Measurements from ENCODE around the gene TRIM41. TPM values are rescaled to one million over a fixed set of nuclear protein-coding genes. Genes with fewer than 3 reads are reported as not detected.
A peak's percentile ranks its signal among the peaks of the same experiment; 100 is the strongest.

Gene TRIM41
- polyA plus RNA-seq, 1 donor (not counting 4 experiments of a cell fraction or from before 2014, with no cell fraction given): 13.4 TPM

DNA sequence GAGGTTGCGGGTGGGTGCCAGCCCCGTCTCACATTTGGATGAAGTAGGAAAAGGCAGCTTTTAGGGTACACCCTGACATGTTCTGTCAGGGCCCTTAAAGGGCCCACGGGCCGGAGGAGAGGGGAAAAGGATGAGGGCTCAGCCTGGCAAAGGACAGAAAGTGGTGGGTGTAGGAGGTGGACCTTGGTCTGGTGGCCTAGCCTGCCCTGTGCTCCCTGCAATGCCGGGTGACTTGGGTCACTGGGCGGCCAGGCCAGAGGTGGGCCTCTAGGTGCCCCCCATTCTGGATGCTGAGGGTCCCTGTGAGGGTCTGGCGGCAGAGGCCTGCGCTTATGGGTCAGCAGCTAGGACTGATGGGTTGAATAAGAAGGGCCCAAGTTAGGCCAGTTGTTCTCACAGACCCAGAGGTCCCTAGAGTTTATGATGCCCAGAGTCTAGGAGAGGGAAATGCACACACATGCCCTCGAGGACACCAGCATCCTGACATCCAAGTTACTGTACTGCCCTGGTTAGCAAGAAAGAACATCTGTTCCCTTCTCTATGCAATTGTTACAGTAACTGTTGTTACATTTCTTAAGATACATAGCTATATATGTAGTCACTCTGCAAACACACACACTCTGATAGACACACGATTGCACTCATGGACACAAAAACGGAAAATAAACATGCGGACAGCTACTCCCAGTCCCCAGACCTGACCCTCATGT is 30.6 kb upstream of the TRIM41 start:
- no peak for DNase-seq (ENCODE audit: low read depth, low spot score)
- TF ChIP-seq EZH2 (IDR thresholded peaks at IDR 0.05; ENCODE audit: low read length) (no peak), CTCF (optimal IDR thresholded peaks at IDR 0.05 in 1 of 3, IDR thresholded peaks at IDR 0.05 in 1 of 3, conservative IDR thresholded peaks at IDR 0.05 in 1 of 3; ENCODE audit: extremely low read depth in 1 of 3, insufficient read depth in 2 of 3, low read length in 3 of 3) (no peak)
- no peaks in the 10 kb centered on the region for H3K9me3 ChIP-seq (ENCODE audit: control insufficient read depth, low read depth, low read length)
- no peaks in the 10 kb centered on the region for H3K27me3 ChIP-seq (ENCODE audit: control insufficient read depth, extremely low read depth, insufficient read depth, low read length)
- H4K20me1 ChIP-seq (ENCODE audit: control insufficient read depth, extremely low read depth, insufficient read depth, low read length): peaks cover 2% of the 10 kb centered on the region
- peak overlapping the region; percentile 73 for H3K9ac ChIP-seq (ENCODE audit: control insufficient read depth, extremely low read depth, insufficient read depth, low read length)
- no peaks in the 10 kb centered on the region for H3K9me1 ChIP-seq (ENCODE audit: control insufficient read depth, extremely low read depth, insufficient read depth, low read length)
- peaks cover 10% of the 10 kb centered on the region for H3K4me1 ChIP-seq (ENCODE audit: control insufficient read depth, extremely low read depth, insufficient read depth, low read length)
- no peak for FAIRE-seq
- peaks cover 7 to 12% of the 10 kb centered on the region in 2 experiments for H3K36me3 ChIP-seq (ENCODE audit: control insufficient read depth in 2 of 2, extremely low read depth in 1 of 2, insufficient read depth in 2 of 2, low read length in 2 of 2)
- H3K79me2 ChIP-seq (ENCODE audit: control insufficient read depth, insufficient read depth, low read length): peaks cover 2% of the 10 kb centered on the region
- peak overlapping the region; percentile 90 for H3K4me2 ChIP-seq (ENCODE audit: control insufficient read depth, extremely low read depth, insufficient read depth, low read depth, low read length)
- peak overlapping the region; percentile 89 for H2AFZ ChIP-seq (ENCODE audit: control insufficient read depth, low read length)
- peak overlapping the region; percentile 42 for H3K27ac ChIP-seq (ENCODE audit: control insufficient read depth, insufficient read depth, low read length)
- dilution Hi-C loops (cut with MboI; ENCODE audit: extremely low pct_ligation_motif_present, low sequenced_read_pairs): no loop called here
- peak overlapping the region; percentile 61 to 85 (median 69) for H3K4me3 ChIP-seq (ENCODE audit: control insufficient read depth in 2 of 3, extremely low read depth in 1 of 3, insufficient read depth in 2 of 3, low read depth in 1 of 3, low read length in 3 of 3)

- FAIRE-seq: no peak
Measured at GRCh38 chr5:181193656-181194055, 29.4 kb upstream of the TRIM41 start.

More at GRCh38 chr5:181193656-181194055, 29.4 kb upstream of the TRIM41 start:
- H2AFZ ChIP-seq (ENCODE audit: control insufficient read depth, low read length): no peak overlapping the region
- dilution Hi-C loops (cut with MboI; ENCODE audit: extremely low pct_ligation_motif_present, low sequenced_read_pairs): no loop called here
- H3K9me3 ChIP-seq (ENCODE audit: control insufficient read depth, low read depth, low read length): no peaks in the 10 kb centered on the region
- TF ChIP-seq EZH2 (IDR thresholded peaks at IDR 0.05; ENCODE audit: low read length) (no peak), CTCF (optimal IDR thresholded peaks at IDR 0.05 in 1 of 3, IDR thresholded peaks at IDR 0.05 in 1 of 3, conservative IDR thresholded peaks at IDR 0.05 in 1 of 3; ENCODE audit: extremely low read depth in 1 of 3, insufficient read depth in 2 of 3, low read length in 3 of 3) (no peak)
- H3K79me2 ChIP-seq (ENCODE audit: control insufficient read depth, insufficient read depth, low read length): peaks cover 2% of the 10 kb centered on the region
- no peaks in the 10 kb centered on the region for H3K27me3 ChIP-seq (ENCODE audit: control insufficient read depth, extremely low read depth, insufficient read depth, low read length)
- no peak overlapping the region for H3K4me2 ChIP-seq (ENCODE audit: control insufficient read depth, extremely low read depth, insufficient read depth, low read depth, low read length)
- H4K20me1 ChIP-seq (ENCODE audit: control insufficient read depth, extremely low read depth, insufficient read depth, low read length): no peaks in the 10 kb centered on the region
- no peak for DNase-seq (ENCODE audit: low read depth, low spot score)
- H3K4me3 ChIP-seq (ENCODE audit: control insufficient read depth in 2 of 3, extremely low read depth in 1 of 3, insufficient read depth in 2 of 3, low read depth in 1 of 3, low read length in 3 of 3): no peak overlapping the region
- no peak overlapping the region for H3K9ac ChIP-seq (ENCODE audit: control insufficient read depth, extremely low read depth, insufficient read depth, low read length)
- H3K36me3 ChIP-seq (ENCODE audit: control insufficient read depth in 2 of 2, extremely low read depth in 1 of 2, insufficient read depth in 2 of 2, low read length in 2 of 2): peaks cover 9 to 12% of the 10 kb centered on the region in 2 experiments
- no peak overlapping the region for H3K27ac ChIP-seq (ENCODE audit: control insufficient read depth, insufficient read depth, low read length)
- H3K9me1 ChIP-seq (ENCODE audit: control insufficient read depth, extremely low read depth, insufficient read depth, low read length): no peaks in the 10 kb centered on the region
- H3K4me1 ChIP-seq (ENCODE audit: control insufficient read depth, extremely low read depth, insufficient read depth, low read length): peaks cover 10% of the 10 kb centered on the region

Data from keratinocyte (primary cell).